ENCODE results near the gene NVL. TPM values are rescaled to one million over a fixed set of nuclear protein-coding genes. Genes with fewer than 3 reads are reported as not detected.
A peak's percentile ranks its signal among the peaks of the same experiment; 100 is the strongest.

NVL gene
- 48.7 and 101 TPM in 2 replicates for total RNA-seq (ENCODE audit: low replicate concordance)

- H4K20me1 ChIP-seq (ENCODE audit: low read depth): no peaks in the 10 kb centered on the region
- H2AFZ ChIP-seq (replicated peaks): peak within 1 kb of the TSS; percentile 98
- no peaks in the 10 kb centered on the region for H3K36me3 Mint-ChIP-seq
- H3K4me1 Mint-ChIP-seq: peaks cover 14% of the 10 kb centered on the region
- peak within 1 kb of the TSS; percentile 97 for H3K27ac ChIP-seq
- H3K27ac Mint-ChIP-seq: peak within 1 kb of the TSS; percentile 100
- no peaks in the 10 kb centered on the region for H3K36me3 ChIP-seq
- peaks cover 49% of the 10 kb centered on the region for H3K79me2 ChIP-seq (ENCODE audit: low read depth)
- H3K27me3 ChIP-seq: no peaks in the 10 kb centered on the region
- H3K9ac ChIP-seq: peak within 1 kb of the TSS; percentile 96
- H3K4me1 ChIP-seq: peaks cover 9% of the 10 kb centered on the region
- H3K27me3 Mint-ChIP-seq (ENCODE audit: insufficient read depth, low read depth): no peaks in the 10 kb centered on the region
- peak within 1 kb of the TSS; percentile 90 for H3K4me2 ChIP-seq
- peaks cover 10% of the 10 kb centered on the region for H3F3A ChIP-seq (ENCODE audit: low read depth)
- no peaks in the 10 kb centered on the region for H3K9me3 ChIP-seq (ENCODE audit: low read depth)
- peak within 1 kb of the TSS; percentile 99 for H3K4me3 Mint-ChIP-seq
- peak; percentile 92 for DNase-seq (ENCODE audit: low spot score)
- TF ChIP-seq CTCF (IDR thresholded peaks at IDR 0.05): no peak
- no peak for TF ChIP-seq EZH2 (IDR thresholded peaks at IDR 0.05)
- no peak for TF ChIP-seq EZH2phosphoT487 (IDR thresholded peaks at IDR 0.05)
- H3K9me3 Mint-ChIP-seq: no peaks in the 10 kb centered on the region
- peak within 1 kb of the TSS; percentile 89 for H3K4me3 ChIP-seq
Measured at GRCh38 chr1:224329842-224330753, at the start of gene NVL. Gene NVL, minus strand, starts transcription at chr1:224330172. Its CDS starts 45 bp downstream, at chr1:224330127.

GRCh38 chr1:224378855-224379631 is 49.1 kb upstream of the NVL start:
- Histone ChIP-seq H3K9ac (no peak overlapping the region), H3F3A (ENCODE audit: low read depth) (peaks cover 9% of the 10 kb centered on the region), H2AFZ (replicated peaks) (no peak overlapping the region), H3K4me3 (no peak overlapping the region), H3K27me3 (no peaks in the 10 kb centered on the region), H3K4me1 (no peaks in the 10 kb centered on the region), H3K36me3 (peaks cover 6% of the 10 kb centered on the region), H3K9me3 (ENCODE audit: low read depth) (no peaks in the 10 kb centered on the region), H4K20me1 (ENCODE audit: low read depth) (no peaks in the 10 kb centered on the region), H3K4me2 (no peak overlapping the region), H3K27ac (no peak overlapping the region), H3K79me2 (ENCODE audit: low read depth) (no peaks in the 10 kb centered on the region)
- peaks cover 22% of the 10 kb centered on the region for H3K36me3 Mint-ChIP-seq
- no peaks in the 10 kb centered on the region for H3K4me1 Mint-ChIP-seq
- no peak overlapping the region for H3K4me3 Mint-ChIP-seq
- H3K9me3 Mint-ChIP-seq: no peaks in the 10 kb centered on the region
- TF ChIP-seq EZH2phosphoT487 (IDR thresholded peaks at IDR 0.05) (no peak), EZH2 (IDR thresholded peaks at IDR 0.05) (no peak), CTCF (IDR thresholded peaks at IDR 0.05) (no peak)
- H3K27ac Mint-ChIP-seq: no peak overlapping the region
- DNase-seq (ENCODE audit: low spot score): no peak
- no peaks in the 10 kb centered on the region for H3K27me3 Mint-ChIP-seq (ENCODE audit: insufficient read depth, low read depth)

GRCh38 chr1:224377676-224378006 is 47.7 kb upstream of the NVL start:
- no peaks in the 10 kb centered on the region for H3K79me2 ChIP-seq (ENCODE audit: low read depth)
- no peak overlapping the region for H2AFZ ChIP-seq (replicated peaks)
- Mint-ChIP-seq H3K9me3 (no peaks in the 10 kb centered on the region), H3K4me1 (no peaks in the 10 kb centered on the region), H3K27ac (no peak overlapping the region), H3K4me3 (no peak overlapping the region), H3K27me3 (ENCODE audit: insufficient read depth, low read depth) (no peaks in the 10 kb centered on the region), H3K36me3 (peaks cover 32% of the 10 kb centered on the region)
- H3F3A ChIP-seq (ENCODE audit: low read depth): peaks cover 9% of the 10 kb centered on the region
- H3K27ac ChIP-seq: no peak overlapping the region
- TF ChIP-seq EZH2 (IDR thresholded peaks at IDR 0.05) (no peak), EZH2phosphoT487 (IDR thresholded peaks at IDR 0.05) (no peak), CTCF (IDR thresholded peaks at IDR 0.05) (no peak)
- peaks cover 12% of the 10 kb centered on the region for H3K36me3 ChIP-seq
- H4K20me1 ChIP-seq (ENCODE audit: low read depth): no peaks in the 10 kb centered on the region
- H3K4me1 ChIP-seq: no peaks in the 10 kb centered on the region
- no peak overlapping the region for H3K9ac ChIP-seq
- no peak overlapping the region for H3K4me3 ChIP-seq
- no peaks in the 10 kb centered on the region for H3K27me3 ChIP-seq
- no peaks in the 10 kb centered on the region for H3K9me3 ChIP-seq (ENCODE audit: low read depth)
- H3K4me2 ChIP-seq: no peak overlapping the region
- no peak for DNase-seq (ENCODE audit: low spot score)

Data from neural progenitor cell (in vitro differentiated cells).